Activated T-cell treated with anti-CD3 and anti-CD28 coated beads, Interleukin-2, amount 50 U/mL, for 72 hours (primary cell): ENCODE data around the gene ASCL3. TPM values are rescaled to one million over a fixed set of nuclear protein-coding genes. Genes with fewer than 3 reads are reported as not detected.
A peak's percentile ranks its signal among the peaks of the same experiment; 100 is the strongest.
"Not testable (repeated sequence)": the region's sequence is repeated elsewhere in the genome, so short reads cannot be mapped to it uniquely, and the experiment has no call there.

Source experiments
- ATAC-seq, 2 donors: fragments of 150-1000 bp; cut with Tn5 transposase; replicated peaks in 1 of 2; 2 replicates each; pipeline ENCODE4 v1.10.0; 2021; ENCODE audit warnings: moderate library complexity in 2 of 2, mild to moderate bottlenecking in 1 of 2
- DNase-seq, 2 donors: peaks; one replicate each; pipeline ENCODE4 v3.0.0; 2021 to 2022; ENCODE audit warnings: mixed read lengths in 1 of 2
- H3K27ac Mint-ChIP-seq: one replicate; pipeline ENCODE4 v1.8.0; 2022; ENCODE audit warnings: mild to moderate bottlenecking, moderate library complexity, mixed read lengths
- H3K27me3 Mint-ChIP-seq: one replicate; pipeline ENCODE4 v1.8.0; 2022; ENCODE audit warnings: low read depth, mixed read lengths
- H3K36me3 Mint-ChIP-seq, 2 donors: one replicate each; pipeline ENCODE4 v1.8.0; 2022; ENCODE audit warnings: mixed read lengths in 2 of 2, mild to moderate bottlenecking in 1 of 2; ENCODE audit not compliant: insufficient read depth in 2 of 2
- H3K4me1 Mint-ChIP-seq: one replicate; pipeline ENCODE4 v1.8.0; 2022; ENCODE audit warnings: low read depth, mixed read lengths
- H3K4me3 Mint-ChIP-seq, 2 donors: one replicate each; pipeline ENCODE4 v1.8.0; 2022; ENCODE audit warnings: mild to moderate bottlenecking in 2 of 2, mixed read lengths in 2 of 2, moderate library complexity in 2 of 2
- H3K9me3 Mint-ChIP-seq, 2 donors: one replicate each; pipeline ENCODE4 v1.8.0; 2022; ENCODE audit warnings: mixed read lengths in 2 of 2
- total RNA-seq, 2 donors: library from RNA; stranded (reverse); gene quantifications; one replicate each; pipeline ENCODE4 v1.2.3, GENCODE V29; 2022

Gene ASCL3
- total RNA-seq, 2 donors from 2014 or later: not detected

DNA sequence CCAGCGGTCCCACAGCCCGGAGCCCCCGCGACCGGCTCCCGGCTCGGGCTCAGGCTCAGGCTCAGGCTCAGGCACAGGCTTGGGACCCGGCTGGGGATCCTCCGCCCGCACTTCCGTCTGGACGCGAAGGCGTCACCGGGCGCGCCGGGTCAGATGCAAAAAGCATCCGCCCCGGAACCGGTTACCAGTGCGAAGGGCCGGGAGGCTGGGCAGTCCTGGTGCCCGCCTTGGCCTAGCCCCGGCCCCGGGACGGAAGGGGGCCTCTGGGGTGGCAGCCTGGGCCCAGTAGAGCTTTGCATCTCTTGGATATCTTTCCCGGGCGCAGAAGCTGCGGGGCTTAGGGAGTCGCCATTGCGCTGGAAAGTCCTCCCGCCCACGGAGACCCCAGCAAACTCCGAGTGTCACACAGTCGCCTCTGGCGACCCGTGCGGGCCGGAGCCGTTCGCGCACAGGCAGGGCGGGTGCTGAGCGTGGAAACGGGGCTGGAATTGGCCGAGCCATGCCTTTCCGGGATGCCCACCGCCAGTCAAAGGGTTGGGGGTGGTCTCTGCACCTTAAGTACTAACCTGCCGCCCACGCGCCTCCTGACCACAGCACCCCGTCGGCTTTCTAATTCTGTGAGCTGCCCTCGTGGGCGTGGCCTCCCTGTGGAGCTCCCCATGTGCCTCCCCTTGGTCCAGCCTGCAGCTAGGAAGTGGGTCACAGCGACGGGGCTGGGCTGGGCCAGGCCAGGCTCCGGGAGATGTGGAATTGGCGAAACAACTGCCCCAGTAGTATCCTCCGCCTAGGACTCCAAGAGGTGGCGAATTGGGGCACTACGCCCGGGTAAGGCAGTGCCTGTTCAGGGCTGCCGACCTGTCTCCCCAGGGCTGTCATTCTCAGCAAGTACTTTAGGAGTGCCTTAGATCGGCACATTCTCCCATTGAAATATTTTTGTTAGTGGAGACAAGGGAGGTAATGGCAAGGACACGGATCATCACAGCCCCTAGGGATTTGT lies 21.8 kb upstream of the ASCL3 start, which contains the start of gene TMEM9B:
TSS of gene TMEM9B (minus strand) at position 119 of the 997 bp plus-strand sequence. CDS start 129 bp downstream, outside the sequence.
- Mint-ChIP-seq H3K27ac (peak within 1 kb of the TSS; percentile 95), H3K4me3 (peak within 1 kb of the TSS; percentile 92 to 96), H3K27me3 (no peaks in the 10 kb centered on the region), H3K4me1 (peaks cover 36% of the 10 kb centered on the region), H3K36me3 (peaks cover 5 to 7% of the 10 kb centered on the region in 2 donors), H3K9me3 (no peaks in the 10 kb centered on the region)
- DNase-seq (peak; percentile 88), ATAC-seq (peak; percentile 89)

DNA sequence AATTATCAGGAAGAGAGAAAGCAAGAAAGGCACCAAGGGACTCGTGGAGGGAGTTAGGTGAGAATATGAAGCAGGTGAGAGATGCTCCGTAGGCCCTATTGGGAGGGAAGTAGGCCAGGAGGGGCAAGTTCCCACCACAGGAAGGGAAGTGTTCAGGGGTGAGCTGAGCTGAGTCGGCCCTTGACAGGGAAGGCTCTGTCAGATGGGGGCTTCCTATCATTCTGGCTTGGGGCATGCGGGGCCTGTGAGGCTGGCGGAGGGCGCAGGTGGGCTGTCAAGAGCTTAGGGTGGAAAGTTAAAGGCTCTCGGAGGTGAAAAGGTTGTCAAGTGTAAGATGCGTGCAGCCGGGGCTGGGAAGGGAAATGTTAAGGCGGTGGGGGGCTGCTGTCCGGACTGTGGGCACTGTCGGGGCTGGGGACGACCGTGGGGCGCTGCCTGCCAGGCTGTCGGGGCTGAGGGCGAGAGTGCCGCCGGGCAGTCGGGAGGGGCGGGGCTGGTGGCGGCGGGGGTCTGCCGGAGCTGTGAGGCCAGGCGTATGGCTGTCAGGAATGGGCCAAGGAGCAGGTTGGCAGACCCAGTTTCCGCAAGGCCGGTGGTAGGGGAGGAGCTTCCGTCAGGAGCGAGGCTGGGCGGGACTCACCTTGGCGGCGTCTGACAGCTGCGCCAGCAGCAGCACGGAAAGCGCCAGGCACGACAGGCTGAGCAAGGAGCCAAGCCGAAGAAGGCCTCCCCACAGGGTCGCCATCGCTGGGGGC lies 20.9 kb upstream of the ASCL3 start:
- Mint-ChIP-seq H3K27me3 (no peaks in the 10 kb centered on the region), H3K27ac (peak overlapping the region; percentile 95), H3K9me3 (no peaks in the 10 kb centered on the region), H3K36me3 (peaks cover 5 to 7% of the 10 kb centered on the region in 2 donors), H3K4me1 (peaks cover 45% of the 10 kb centered on the region), H3K4me3 (peak overlapping the region; percentile 92 to 96)
- DNase-seq (peak; percentile 80 to 85), ATAC-seq (peak; percentile 75 to 77)

DNA sequence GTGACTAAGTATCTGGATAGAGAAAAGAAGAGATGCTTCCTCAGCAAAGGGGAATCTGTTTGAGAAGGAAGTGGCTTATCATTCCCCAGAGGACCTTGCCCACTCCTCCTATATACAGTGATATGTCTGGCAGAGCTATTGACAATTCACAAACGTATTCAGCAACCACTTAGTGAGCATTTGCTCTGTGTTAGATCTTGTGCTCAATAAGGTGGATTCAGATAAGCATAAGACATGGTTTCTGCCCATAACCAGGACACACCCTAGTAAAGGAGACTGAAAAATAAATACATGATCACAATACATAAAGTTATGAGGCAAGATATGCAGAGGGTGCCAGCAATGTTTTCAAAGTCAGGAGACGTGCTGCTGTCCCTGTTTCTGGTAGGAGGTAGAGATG lies 20.0 kb upstream of the ASCL3 start:
- DNase-seq (no peak), ATAC-seq (no peak)
- Mint-ChIP-seq H3K27ac (peak overlapping the region; percentile 95), H3K4me1 (peaks cover 47% of the 10 kb centered on the region), H3K4me3 (peak overlapping the region; percentile 92 to 96), H3K9me3 (no peaks in the 10 kb centered on the region), H3K36me3 (peaks cover 5 to 7% of the 10 kb centered on the region in 2 donors), H3K27me3 (no peaks in the 10 kb centered on the region)

DNA sequence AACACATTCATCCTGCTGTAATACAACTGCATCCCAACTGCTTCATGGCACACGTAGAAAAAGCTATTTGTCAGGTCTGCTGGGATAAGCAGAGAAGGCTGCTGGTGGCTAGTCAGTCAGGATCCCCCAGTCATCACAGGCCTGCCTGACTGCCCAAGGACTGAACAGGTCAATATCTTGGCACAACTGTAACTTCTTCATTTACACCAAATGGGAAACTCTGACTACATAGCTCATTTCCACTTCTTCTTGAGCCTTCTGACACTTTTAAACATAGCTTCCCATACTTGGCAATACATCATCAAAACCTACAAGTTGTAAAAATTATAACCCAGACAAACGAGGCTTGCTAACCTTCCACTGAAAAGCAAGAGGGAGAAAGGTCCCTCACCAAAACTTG lies 18.6 kb upstream of the ASCL3 start:
- Mint-ChIP-seq H3K4me1 (peaks cover 58% of the 10 kb centered on the region), H3K9me3 (no peaks in the 10 kb centered on the region), H3K27me3 (no peaks in the 10 kb centered on the region), H3K4me3 (no peak overlapping the region), H3K27ac (peak overlapping the region; percentile 10), H3K36me3 (peaks cover 5 to 7% of the 10 kb centered on the region in 2 donors)
- ATAC-seq (no peak), DNase-seq (no peak)

DNA sequence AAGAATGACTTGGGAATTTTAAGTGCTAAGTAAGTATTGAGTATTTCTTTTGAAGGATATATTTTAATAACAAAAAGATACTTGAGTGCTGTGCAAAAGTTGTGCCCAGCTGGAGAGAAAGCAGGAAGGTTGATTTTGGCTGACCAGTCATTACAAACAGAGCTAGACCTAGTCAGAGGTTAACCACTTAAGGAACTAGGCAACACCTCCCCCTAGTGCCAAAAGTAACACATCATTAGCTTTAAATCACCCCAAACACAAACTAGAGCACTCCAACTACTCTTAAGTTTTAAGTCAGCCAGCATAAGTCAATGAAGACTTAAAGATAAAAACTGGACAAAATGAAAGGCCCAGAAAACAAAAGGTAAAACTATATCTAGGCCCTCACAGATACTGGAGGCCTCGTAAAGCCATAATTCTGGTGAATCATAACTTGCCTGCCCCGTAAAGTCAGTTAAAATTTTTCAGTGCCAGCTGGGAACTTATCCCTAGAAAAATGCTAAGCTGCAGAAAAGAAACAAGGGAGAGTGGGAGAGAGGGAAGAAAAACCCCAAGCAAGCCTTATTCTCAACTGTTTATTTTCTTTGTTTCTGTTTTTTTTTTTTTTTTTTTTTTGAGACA lies 16.8 kb upstream of the ASCL3 start:
- DNase-seq (peak; percentile 43 to 54), ATAC-seq (peak; percentile 38 to 41)
- no peak overlapping the region for H3K4me3 Mint-ChIP-seq
- no peaks in the 10 kb centered on the region for H3K9me3 Mint-ChIP-seq
- H3K4me1 Mint-ChIP-seq: peaks cover 49% of the 10 kb centered on the region
- no peak overlapping the region for H3K27ac Mint-ChIP-seq
- peaks cover 7 to 10% of the 10 kb centered on the region in 2 donors for H3K36me3 Mint-ChIP-seq
- no peaks in the 10 kb centered on the region for H3K27me3 Mint-ChIP-seq

DNA sequence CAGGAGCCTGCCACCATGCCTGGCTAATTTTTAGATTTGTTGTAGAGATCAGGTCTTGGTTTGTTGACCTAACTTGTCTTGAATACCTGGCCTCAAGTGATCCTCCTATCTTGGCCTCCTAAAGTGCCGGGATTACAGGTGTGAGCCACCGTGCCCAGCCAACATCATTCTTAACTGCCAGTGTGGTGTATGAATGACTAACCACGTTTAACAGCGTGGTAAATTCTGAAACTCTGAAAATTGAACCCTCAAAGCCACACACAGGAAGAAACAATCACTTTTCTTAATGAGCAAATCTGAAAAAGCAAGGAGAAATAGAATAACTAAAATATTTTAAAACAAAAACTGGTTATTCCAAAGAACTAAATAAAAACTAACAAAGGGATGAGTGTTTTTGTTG lies 14.0 kb upstream of the ASCL3 start:
- H3K4me1 Mint-ChIP-seq: peaks cover 38% of the 10 kb centered on the region
- ATAC-seq (peak; percentile 52 to 66), DNase-seq (peak; percentile 12 to 22)
- H3K4me3 Mint-ChIP-seq: no peak overlapping the region
- H3K27me3 Mint-ChIP-seq: no peaks in the 10 kb centered on the region
- H3K27ac Mint-ChIP-seq: no peak overlapping the region
- peaks cover 4 to 11% of the 10 kb centered on the region in 2 donors for H3K36me3 Mint-ChIP-seq
- H3K9me3 Mint-ChIP-seq: no peaks in the 10 kb centered on the region

DNA sequence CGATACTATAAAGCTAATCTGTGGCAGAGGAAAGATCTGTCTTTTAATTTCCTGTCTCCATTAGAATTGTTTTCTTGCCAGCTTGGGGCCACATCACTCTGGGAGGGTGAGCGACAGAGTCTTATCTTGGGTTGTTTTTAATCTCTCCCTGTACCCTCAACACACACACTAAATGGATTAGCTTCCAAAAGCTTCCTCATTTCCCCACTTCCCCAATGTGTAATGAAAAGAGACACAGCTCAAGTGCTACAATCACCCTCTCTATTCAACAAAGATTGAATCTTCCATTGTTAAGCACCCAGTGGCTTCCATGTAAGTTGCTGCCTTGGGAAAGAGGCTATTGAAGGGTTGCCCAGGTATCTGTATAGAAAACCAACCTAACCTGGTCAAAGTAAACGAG lies 6.1 kb upstream of the ASCL3 start:
- Mint-ChIP-seq H3K27me3 (no peaks in the 10 kb centered on the region), H3K27ac (no peak overlapping the region), H3K4me3 (no peak overlapping the region), H3K4me1 (no peaks in the 10 kb centered on the region), H3K9me3 (no peaks in the 10 kb centered on the region), H3K36me3 (peaks cover 3 to 18% of the 10 kb centered on the region in 2 donors)
- ATAC-seq (no peak), DNase-seq (no peak)

DNA sequence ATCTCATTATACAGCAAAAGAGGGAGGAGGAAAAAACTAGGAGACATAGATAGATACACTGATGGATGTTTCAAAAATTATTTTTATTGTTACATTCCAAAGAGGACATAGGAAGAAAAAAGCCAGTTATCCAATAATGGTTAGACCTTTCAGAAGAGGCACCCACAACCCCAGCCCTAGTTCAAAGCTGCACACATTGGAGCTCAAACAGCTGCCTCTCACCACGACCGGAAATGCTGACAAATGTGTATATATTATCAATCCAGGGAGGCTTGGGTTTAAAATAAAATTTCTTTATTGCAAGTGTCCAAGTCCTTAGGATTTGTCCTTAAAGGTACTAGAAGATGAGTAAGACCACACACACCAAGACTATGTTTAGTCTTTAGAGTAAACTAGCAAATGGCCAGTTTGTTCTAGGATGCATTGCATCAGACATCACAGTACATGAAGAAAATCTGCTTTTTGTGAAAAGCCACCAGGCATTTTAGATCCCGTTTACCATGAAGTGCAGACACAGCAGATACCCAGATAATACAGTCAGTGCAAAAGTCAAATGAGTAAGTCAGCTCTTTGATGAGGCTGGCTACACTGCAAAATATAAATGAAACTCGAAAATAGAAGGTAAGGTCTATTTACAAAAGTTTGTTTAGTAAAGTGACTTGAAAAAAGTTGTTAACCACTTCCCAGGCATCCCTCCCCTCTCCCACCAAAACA lies 4.6 kb upstream of the ASCL3 start:
- no peaks in the 10 kb centered on the region for H3K9me3 Mint-ChIP-seq
- peaks cover 3 to 15% of the 10 kb centered on the region in 2 donors for H3K36me3 Mint-ChIP-seq
- no peaks in the 10 kb centered on the region for H3K27me3 Mint-ChIP-seq
- no peak for DNase-seq
- no peak for ATAC-seq
- no peaks in the 10 kb centered on the region for H3K4me1 Mint-ChIP-seq
- no peak overlapping the region for H3K27ac Mint-ChIP-seq
- H3K4me3 Mint-ChIP-seq: no peak overlapping the region

DNA sequence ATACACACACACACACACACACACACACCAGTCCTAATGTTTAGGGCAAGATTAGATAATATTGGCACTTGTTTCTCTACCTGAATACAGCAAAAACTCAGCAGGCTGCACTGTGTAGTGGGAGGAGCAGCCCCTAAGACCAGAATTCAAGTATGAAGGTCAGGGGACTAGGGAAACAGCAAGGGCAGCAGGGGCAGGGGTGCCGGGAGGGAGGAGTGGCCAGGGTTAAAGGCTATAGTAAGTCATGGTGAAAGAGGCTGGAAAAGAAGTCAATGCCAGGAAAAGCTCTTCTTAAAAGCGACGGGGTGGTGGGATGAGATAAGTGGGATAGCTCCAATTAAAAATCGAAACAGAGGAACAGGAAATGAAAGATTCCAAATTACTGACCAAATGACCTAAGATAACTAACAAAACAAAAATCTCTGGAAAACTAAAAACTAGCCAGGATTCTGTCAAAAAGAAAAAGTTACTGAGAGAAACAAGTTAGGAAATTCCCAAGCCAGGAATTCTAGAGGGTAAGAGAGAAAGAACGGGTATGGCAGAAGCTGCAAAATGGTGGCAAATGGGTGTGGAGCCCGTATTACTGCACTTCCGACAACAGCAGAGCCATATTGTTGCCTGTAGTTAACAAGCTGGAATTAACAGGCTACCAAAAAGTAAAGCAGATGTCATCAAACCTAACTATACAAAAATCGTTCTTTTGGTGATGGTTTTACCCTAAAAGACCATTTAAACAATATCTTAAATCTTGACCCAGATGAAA lies 1.3 kb downstream of the ASCL3 start:
- H3K27ac Mint-ChIP-seq: no peak overlapping the region
- peaks cover 0 to 2% of the 10 kb centered on the region in 2 donors for H3K36me3 Mint-ChIP-seq
- DNase-seq (no peak), ATAC-seq (no peak)
- no peaks in the 10 kb centered on the region for H3K9me3 Mint-ChIP-seq
- H3K4me3 Mint-ChIP-seq: no peak overlapping the region
- peaks cover 14% of the 10 kb centered on the region for H3K27me3 Mint-ChIP-seq
- peaks cover 11% of the 10 kb centered on the region for H3K4me1 Mint-ChIP-seq

DNA sequence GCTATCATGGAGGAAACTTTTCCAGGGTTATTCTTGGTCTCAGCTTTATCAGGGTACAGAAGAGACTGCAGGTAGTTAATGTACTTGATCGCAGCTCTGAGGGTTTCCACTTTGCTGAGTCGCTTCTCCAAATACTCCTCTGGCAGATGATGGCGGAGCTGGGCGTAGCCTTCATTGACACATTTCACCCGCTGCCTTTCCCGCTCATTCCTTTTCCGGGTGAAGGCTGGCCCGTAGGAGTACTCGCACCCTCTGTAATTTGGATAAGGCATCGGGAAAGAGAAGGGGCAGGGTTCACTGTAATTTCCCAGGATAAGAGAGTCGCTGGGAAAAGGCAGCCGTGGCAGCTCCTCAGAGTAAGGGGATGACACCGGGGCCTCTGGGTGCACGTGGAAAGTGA lies 5.2 kb downstream of the ASCL3 start:
- Mint-ChIP-seq H3K27me3 (peaks cover 14% of the 10 kb centered on the region), H3K9me3 (no peaks in the 10 kb centered on the region), H3K4me3 (no peak overlapping the region), H3K4me1 (peaks cover 11% of the 10 kb centered on the region), H3K36me3 (no peaks in the 10 kb centered on the region), H3K27ac (no peak overlapping the region)
- DNase-seq: no peak
- peak in 1 of 2 donors; percentile 18 for ATAC-seq

DNA sequence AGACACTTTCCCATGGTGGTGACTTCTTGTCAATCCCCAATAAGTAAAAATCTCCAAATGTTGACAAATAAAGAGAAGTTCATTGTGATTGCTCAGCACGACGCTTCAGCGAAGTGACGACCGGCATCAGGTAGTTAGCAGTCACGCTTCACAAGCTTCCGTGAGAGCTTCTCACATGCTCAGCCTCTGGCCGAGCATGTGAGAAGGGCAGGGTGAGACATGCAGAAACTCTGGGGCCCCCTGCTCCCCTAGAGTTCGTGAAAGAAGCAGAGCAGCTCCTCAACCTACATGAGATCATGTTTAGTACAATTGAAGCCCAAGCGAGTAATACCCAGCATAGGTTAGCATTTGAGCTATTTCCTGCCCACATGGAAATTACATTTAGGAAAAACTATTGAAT lies 5.7 kb downstream of the ASCL3 start:
- no peak overlapping the region for H3K27ac Mint-ChIP-seq
- ATAC-seq (peak; percentile 47 to 74), DNase-seq (peak in 1 of 2 donors; percentile 7)
- H3K4me3 Mint-ChIP-seq: peak overlapping the region in 1 of 2 donors; percentile 31
- H3K9me3 Mint-ChIP-seq: no peaks in the 10 kb centered on the region
- peaks cover 11% of the 10 kb centered on the region for H3K4me1 Mint-ChIP-seq
- no peaks in the 10 kb centered on the region for H3K36me3 Mint-ChIP-seq
- peaks cover 14% of the 10 kb centered on the region for H3K27me3 Mint-ChIP-seq

DNA sequence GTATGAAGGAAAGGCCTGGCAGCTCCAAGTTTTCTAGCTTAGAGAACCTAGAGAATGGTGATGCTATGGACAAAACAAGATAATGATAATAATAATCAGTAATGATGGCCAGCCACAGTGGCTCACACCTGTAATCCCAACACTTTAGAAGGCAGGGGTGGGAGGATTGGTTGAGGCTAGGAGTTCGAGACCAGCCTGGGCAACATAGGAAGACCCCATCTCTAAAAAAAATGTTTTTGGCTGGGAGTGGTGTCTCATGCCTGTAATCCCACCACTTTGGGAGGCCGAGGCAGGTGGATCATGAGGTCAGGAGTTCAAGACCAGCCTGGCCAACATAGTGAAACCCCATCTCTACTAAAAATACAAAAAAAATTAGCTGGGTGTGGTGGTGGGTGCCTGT lies 7.0 kb downstream of the ASCL3 start:
- ATAC-seq, H3K4me3 Mint-ChIP-seq, H3K27me3 Mint-ChIP-seq, H3K27ac Mint-ChIP-seq, H3K9me3 Mint-ChIP-seq, H3K36me3 Mint-ChIP-seq, DNase-seq: not testable (repeated sequence)
- H3K4me1 Mint-ChIP-seq: peaks cover 11% of the 10 kb centered on the region
